GM12892 (cell line): ENCODE results near the gene SGSM1.
A peak's percentile ranks its signal among the peaks of the same experiment; 100 is the strongest.

Experiments used
- DNase-seq: peaks from one replicate; pipeline ENCODE4 v3.0.0; 2011; ENCODE audit not compliant: insufficient read length
- FAIRE-seq: peaks from 2 replicates; lab custom pipeline; 2011; peaks lifted over from hg19 to GRCh38; lab: Jason Lieb, UNC
- POLR2A ChIP-seq: IDR thresholded peaks from 2 replicates; pipeline ENCODE4 v1.6.1; 2011; ENCODE audit warnings: low read depth, low read length, control low read depth
- POLR2AphosphoS5 ChIP-seq: IDR thresholded peaks from 2 replicates; pipeline ENCODE4 v1.6.1; 2011; ENCODE audit warnings: low read depth, low read length, control low read depth
- TAF1 ChIP-seq: IDR thresholded peaks from 2 replicates; pipeline ENCODE4 v1.6.1; 2011; ENCODE audit warnings: low read depth, mild to moderate bottlenecking, control low read depth, low read length, borderline replicate concordance

SGSM1 gene

GRCh38 chr22:24948356-24949202 is 142.6 kb downstream of the SGSM1 start:
- TF ChIP-seq POLR2A, result no peak
- TF ChIP-seq TAF1, result no peak
- DNase-seq, result no peak
- FAIRE-seq, result no peak

- TF ChIP-seq TAF1, result no peak
- no peak for TF ChIP-seq POLR2A
- no peak for TF ChIP-seq POLR2AphosphoS5
- FAIRE-seq (no peak), DNase-seq (no peak)
Measured at GRCh38 chr22:24950272-24950902, 144.4 kb downstream of the SGSM1 start.

GRCh38 chr22:24951942-24952836 is 146.2 kb downstream of the SGSM1 start, which contains the start of gene KIAA1671:
KIAA1671 (plus strand) TSS chr22:24952716; CDS start chr22:25028000, 75,284 bp downstream.
- TF ChIP-seq TAF1 (no peak), POLR2A (no peak), POLR2AphosphoS5 (no peak)
- DNase-seq, result peak; percentile 89
- peak; percentile 67 for FAIRE-seq

- FAIRE-seq (no peak), DNase-seq (no peak)
- TF ChIP-seq POLR2AphosphoS5 (no peak), POLR2A (no peak), TAF1 (no peak)
Measured at GRCh38 chr22:24952837-24953383, 146.9 kb downstream of the SGSM1 start.

GRCh38 chr22:24953384-24954113 is 147.5 kb downstream of the SGSM1 start:
- TF ChIP-seq POLR2AphosphoS5, result no peak
- no peak for TF ChIP-seq POLR2A
- TF ChIP-seq TAF1, result no peak
- FAIRE-seq (no peak), DNase-seq (no peak)

GRCh38 chr22:24954114-24954463 is 148.1 kb downstream of the SGSM1 start:
- FAIRE-seq (no peak), DNase-seq (no peak)
- TF ChIP-seq TAF1 (no peak), POLR2A (no peak), POLR2AphosphoS5 (no peak)

- DNase-seq (no peak), FAIRE-seq (no peak)
- no peak for TF ChIP-seq POLR2A
- no peak for TF ChIP-seq POLR2AphosphoS5
- no peak for TF ChIP-seq TAF1
Measured at GRCh38 chr22:24954856-24955255, 148.8 kb downstream of the SGSM1 start.

GRCh38 chr22:24957043-24957442 is 151.0 kb downstream of the SGSM1 start:
- FAIRE-seq (no peak), DNase-seq (no peak)
- no peak for TF ChIP-seq TAF1
- TF ChIP-seq POLR2A, result no peak
- TF ChIP-seq POLR2AphosphoS5, result no peak

GRCh38 chr22:24961217-24961844 is 155.3 kb downstream of the SGSM1 start:
- DNase-seq (no peak), FAIRE-seq (no peak)
- TF ChIP-seq POLR2A (no peak), POLR2AphosphoS5 (no peak), TAF1 (no peak)

GRCh38 chr22:24962094-24962493 is 156.1 kb downstream of the SGSM1 start:
- TF ChIP-seq POLR2A (no peak), POLR2AphosphoS5 (no peak), TAF1 (no peak)
- no peak for DNase-seq
- no peak for FAIRE-seq
